Keratinocyte (primary cell): Measurements from ENCODE around the gene CCL27. TPM values are rescaled to one million over a fixed set of nuclear protein-coding genes. Genes with fewer than 3 reads are reported as not detected.
A peak's percentile ranks its signal among the peaks of the same experiment; 100 is the strongest.

Experiments used
- DNase-seq: peaks from one replicate; pipeline ENCODE4 v3.0.0-alpha.2; 2011; ENCODE audit warnings: low read depth, missing footprints, low spot score
- FAIRE-seq: peaks from 2 replicates; lab custom pipeline; 2011; peaks lifted over from hg19 to GRCh38; lab: Jason Lieb, UNC
- H2AFZ ChIP-seq: 2 replicates; pipeline ENCODE4 v1.6.0; 2012; ENCODE audit warnings: low read length, control low read depth, inconsistent platforms; ENCODE audit not compliant: control insufficient read depth
- H3K27ac ChIP-seq: 2 replicates; pipeline ENCODE4 v1.5.1; 2011; ENCODE audit warnings: low read length; ENCODE audit not compliant: control insufficient read depth, insufficient read depth
- H3K27me3 ChIP-seq: 3 replicates; pipeline ENCODE4 v1.6.0; 2011; ENCODE audit warnings: low read length; ENCODE audit not compliant: control insufficient read depth, insufficient read depth; ENCODE audit errors: extremely low read depth
- H3K36me3 ChIP-seq, 2 experiments: 2 replicates in 1 of 2; 3 replicates in 1 of 2; pipeline ENCODE4 v1.5.1; 2011; ENCODE audit warnings: low read length in 2 of 2, mild to moderate bottlenecking in 1 of 2; ENCODE audit not compliant: control insufficient read depth in 2 of 2, insufficient read depth in 2 of 2; ENCODE audit errors: extremely low read depth in 1 of 2
- H3K4me1 ChIP-seq: 3 replicates; pipeline ENCODE4 v1.5.1; 2011; ENCODE audit warnings: low read length; ENCODE audit not compliant: control insufficient read depth, insufficient read depth; ENCODE audit errors: extremely low read depth
- H3K4me2 ChIP-seq: 3 replicates; pipeline ENCODE4 v1.6.0; 2011; ENCODE audit warnings: low read depth, low read length; ENCODE audit not compliant: control insufficient read depth, insufficient read depth; ENCODE audit errors: extremely low read depth
- H3K4me3 ChIP-seq, 3 experiments: fragments of 200-600 bp in 1 of 3; sonication (generic) in 1 of 3; 2 replicates in 2 of 3; 3 replicates in 1 of 3; pipeline ENCODE4 v1.5.1; 2011 to 2016; ENCODE audit warnings: low read length in 3 of 3, mild to moderate bottlenecking in 3 of 3, control low read depth in 2 of 3, inconsistent platforms in 1 of 3, low read depth in 1 of 3, mixed read lengths in 1 of 3, mixed run types in 1 of 3, moderate library complexity in 1 of 3; ENCODE audit not compliant: control insufficient read depth in 2 of 3, insufficient read depth in 2 of 3; ENCODE audit errors: extremely low read depth in 1 of 3
- H3K79me2 ChIP-seq: 2 replicates; pipeline ENCODE4 v1.6.0; 2012; ENCODE audit warnings: low read length; ENCODE audit not compliant: control insufficient read depth, insufficient read depth
- H3K9ac ChIP-seq: 3 replicates; pipeline ENCODE4 v1.6.0; 2011; ENCODE audit warnings: low read length; ENCODE audit not compliant: control insufficient read depth, insufficient read depth; ENCODE audit errors: extremely low read depth
- H3K9me1 ChIP-seq: 3 replicates; pipeline ENCODE4 v1.6.0; 2011; ENCODE audit warnings: low read length; ENCODE audit not compliant: control insufficient read depth, insufficient read depth; ENCODE audit errors: extremely low read depth
- H3K9me3 ChIP-seq: 2 replicates; pipeline ENCODE4 v1.5.1; 2012; ENCODE audit warnings: low read depth, low read length; ENCODE audit not compliant: control insufficient read depth
- H4K20me1 ChIP-seq: 3 replicates; pipeline ENCODE4 v1.6.0; 2011; ENCODE audit warnings: low read length; ENCODE audit not compliant: control insufficient read depth, insufficient read depth; ENCODE audit errors: extremely low read depth
- CTCF ChIP-seq, 3 experiments: IDR thresholded peaks in 1 of 3; conservative IDR thresholded peaks in 1 of 3; optimal IDR thresholded peaks in 1 of 3; 2 replicates in 2 of 3; 3 replicates in 1 of 3; pipeline versions ENCODE3 to v1.5.1; 2011; ENCODE audit warnings: low read length in 3 of 3, mild to moderate bottlenecking in 3 of 3, moderate library complexity in 2 of 3, control low read depth in 1 of 3, inconsistent platforms in 1 of 3; ENCODE audit not compliant: insufficient read depth in 2 of 3; ENCODE audit errors: extremely low read depth in 1 of 3
- EZH2 ChIP-seq: IDR thresholded peaks from one replicate; pipeline ENCODE4 v1.6.1; 2012; ENCODE audit warnings: inconsistent platforms, mild to moderate bottlenecking, low read length, moderate library complexity
- dilution Hi-C: fragments of 300-500 bp; cut with MboI; formaldehyde crosslinking; loops from one replicate; pipeline ENCODE4 v1.7.0; 2020; ENCODE audit warnings: low sequenced_read_pairs; ENCODE audit not compliant: extremely low pct_ligation_motif_present
- polyA plus RNA-seq, 5 experiments: library from polyadenylated mRNA; depleted of rRNA in 3 of 5; stranded (reverse) in 3 of 5; stranded (forward) in 1 of 5; unstranded in 1 of 5; fragments of >200 nt; gene quantifications; 1 replicate in 1 of 5; 2 replicates in 3 of 5; 3 replicates in 1 of 5; pipeline versions ENCODE4 v1.2.1 to v1.2.3, GENCODE V29; 2011 to 2012; ENCODE audit warnings: missing spikeins in 2 of 5, low read depth in 1 of 5, low replicate concordance in 1 of 5

Gene CCL27
- polyA plus RNA-seq, 1 donor (not counting 4 experiments of a cell fraction or from before 2014, with no cell fraction given): 0.46 TPM

GRCh38 chr9:34653151-34654072, 9.0 kb downstream of the CCL27 start:
- DNase-seq (no peak), FAIRE-seq (no peak)
- Histone ChIP-seq H3K9me1 (no peaks in the 10 kb centered on the region), H4K20me1 (no peaks in the 10 kb centered on the region), H3K9ac (no peak overlapping the region), H3K27me3 (peaks cover 5% of the 10 kb centered on the region), H3K36me3 (peaks cover 2 to 13% of the 10 kb centered on the region in 2 experiments), H3K9me3 (no peaks in the 10 kb centered on the region), H3K27ac (no peak overlapping the region), H3K4me3 (no peak overlapping the region), H3K79me2 (peaks cover 2% of the 10 kb centered on the region), H3K4me1 (peaks cover 19% of the 10 kb centered on the region), H2AFZ (no peak overlapping the region), H3K4me2 (no peak overlapping the region)
- no peak for TF ChIP-seq CTCF (optimal IDR thresholded peaks at IDR 0.05 in 1 of 3, IDR thresholded peaks at IDR 0.05 in 1 of 3, conservative IDR thresholded peaks at IDR 0.05 in 1 of 3; ENCODE audit: extremely low read depth in 1 of 3, insufficient read depth in 2 of 3, low read length in 3 of 3)
- TF ChIP-seq EZH2: no peak
- dilution Hi-C loops: no loop called here

- H3K9me3 ChIP-seq: no peaks in the 10 kb centered on the region
- H3K27me3 ChIP-seq: peaks cover 5% of the 10 kb centered on the region
- no peaks in the 10 kb centered on the region for H3K9me1 ChIP-seq
- no peaks in the 10 kb centered on the region for H4K20me1 ChIP-seq
- H3K4me2 ChIP-seq: peak overlapping the region; percentile 92
- TF ChIP-seq EZH2 (no peak), CTCF (optimal IDR thresholded peaks at IDR 0.05 in 1 of 3, IDR thresholded peaks at IDR 0.05 in 1 of 3, conservative IDR thresholded peaks at IDR 0.05 in 1 of 3; ENCODE audit: extremely low read depth in 1 of 3, insufficient read depth in 2 of 3, low read length in 3 of 3) (no peak)
- no peak overlapping the region for H2AFZ ChIP-seq
- H3K4me3 ChIP-seq: peak overlapping the region in 1 of 3 experiments; percentile 66
- peaks cover 7 to 13% of the 10 kb centered on the region in 2 experiments for H3K36me3 ChIP-seq
- FAIRE-seq (no peak), DNase-seq (no peak)
- no peak overlapping the region for H3K27ac ChIP-seq
- peaks cover 7% of the 10 kb centered on the region for H3K79me2 ChIP-seq
- dilution Hi-C loops: no loop called here
- H3K4me1 ChIP-seq: peaks cover 28% of the 10 kb centered on the region
- H3K9ac ChIP-seq: no peak overlapping the region
Measured at GRCh38 chr9:34652602-34653000, 9.9 kb downstream of the CCL27 start.
